Measurements from ENCODE around the gene LINGO1. TPM values are rescaled to one million over a fixed set of nuclear protein-coding genes. Genes with fewer than 3 reads are reported as not detected.

The LINGO1 gene
- polyA plus RNA-seq, 1 donor = 12.8 TPM

GRCh38 chr15:77620297-77620696, 12.4 kb downstream of the LINGO1 start:
- no peak for DNase-seq

- DNase-seq = no peak
These were observed 12.8 kb downstream of the LINGO1 start for GRCh38 chr15:77619883-77620282.

- no peak for DNase-seq
These were observed 15.1 kb downstream of the LINGO1 start for GRCh38 chr15:77617476-77618230.

- DNase-seq = no peak
These were observed 16.6 kb downstream of the LINGO1 start for GRCh38 chr15:77616072-77616471.

GRCh38 chr15:77615472-77615871, 17.2 kb downstream of the LINGO1 start:
- no peak for DNase-seq

GRCh38 chr15:77614251-77614806, 18.4 kb downstream of the LINGO1 start:
- DNase-seq = no peak

- no peak for DNase-seq
These were observed 18.9 kb downstream of the LINGO1 start for GRCh38 chr15:77613814-77614213.

- no peak for DNase-seq
These were observed 19.6 kb downstream of the LINGO1 start for GRCh38 chr15:77612958-77613601.

- DNase-seq = no peak
These were observed 20.9 kb downstream of the LINGO1 start for GRCh38 chr15:77611767-77612166.

- no peak for DNase-seq
These were observed 22.0 kb downstream of the LINGO1 start for GRCh38 chr15:77610731-77611130.

GRCh38 chr15:77609558-77609957, 23.2 kb downstream of the LINGO1 start:
- DNase-seq = no peak

- DNase-seq = no peak
These were observed 23.9 kb downstream of the LINGO1 start for GRCh38 chr15:77608774-77609173.

GRCh38 chr15:77607894-77608261, 24.8 kb downstream of the LINGO1 start:
- no peak for DNase-seq

- DNase-seq = no peak
These were observed 25.4 kb downstream of the LINGO1 start for GRCh38 chr15:77607111-77607893.

GRCh38 chr15:77606142-77607034, 26.3 kb downstream of the LINGO1 start:
- DNase-seq = peak; percentile 54

- DNase-seq = no peak
These were observed 27.2 kb downstream of the LINGO1 start for GRCh38 chr15:77605547-77605946.

- no peak for DNase-seq
These were observed 27.7 kb downstream of the LINGO1 start for GRCh38 chr15:77604973-77605372.

- DNase-seq = no peak
These were observed 28.9 kb downstream of the LINGO1 start for GRCh38 chr15:77603611-77604336.

GRCh38 chr15:77602800-77603199, 29.9 kb downstream of the LINGO1 start:
- no peak for DNase-seq

- no peak for DNase-seq
These were observed 32.8 kb downstream of the LINGO1 start for GRCh38 chr15:77599899-77600298.

GRCh38 chr15:77599357-77599756, 33.4 kb downstream of the LINGO1 start:
- DNase-seq = no peak
